ENCODE measurements around the gene MACO1.
"Not testable (repeated sequence)": the region's sequence is repeated elsewhere in the genome, so short reads cannot be mapped to it uniquely, and the experiment has no call there.

Gene MACO1

DNA sequence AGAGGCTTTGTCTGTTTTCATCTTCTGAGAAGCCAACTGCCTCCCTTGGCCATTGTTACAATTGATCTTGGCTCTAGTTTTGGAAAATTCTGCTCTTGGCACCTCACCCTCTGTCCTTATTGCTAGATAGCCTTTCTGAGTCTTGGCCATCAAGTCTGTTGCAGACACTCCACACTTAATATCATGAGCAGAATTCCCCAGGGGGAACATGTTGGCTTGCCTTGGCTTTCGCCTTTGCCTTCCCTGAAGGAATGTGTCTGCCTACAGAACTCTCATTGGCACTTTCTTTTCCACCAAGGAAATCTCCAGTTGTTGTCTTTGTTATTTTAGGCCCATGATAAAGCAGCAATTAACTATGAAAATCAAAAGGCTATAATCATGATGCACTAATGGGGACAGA lies 70.0 kb downstream of the MACO1 start:
- DNase-seq, result no peak

DNA sequence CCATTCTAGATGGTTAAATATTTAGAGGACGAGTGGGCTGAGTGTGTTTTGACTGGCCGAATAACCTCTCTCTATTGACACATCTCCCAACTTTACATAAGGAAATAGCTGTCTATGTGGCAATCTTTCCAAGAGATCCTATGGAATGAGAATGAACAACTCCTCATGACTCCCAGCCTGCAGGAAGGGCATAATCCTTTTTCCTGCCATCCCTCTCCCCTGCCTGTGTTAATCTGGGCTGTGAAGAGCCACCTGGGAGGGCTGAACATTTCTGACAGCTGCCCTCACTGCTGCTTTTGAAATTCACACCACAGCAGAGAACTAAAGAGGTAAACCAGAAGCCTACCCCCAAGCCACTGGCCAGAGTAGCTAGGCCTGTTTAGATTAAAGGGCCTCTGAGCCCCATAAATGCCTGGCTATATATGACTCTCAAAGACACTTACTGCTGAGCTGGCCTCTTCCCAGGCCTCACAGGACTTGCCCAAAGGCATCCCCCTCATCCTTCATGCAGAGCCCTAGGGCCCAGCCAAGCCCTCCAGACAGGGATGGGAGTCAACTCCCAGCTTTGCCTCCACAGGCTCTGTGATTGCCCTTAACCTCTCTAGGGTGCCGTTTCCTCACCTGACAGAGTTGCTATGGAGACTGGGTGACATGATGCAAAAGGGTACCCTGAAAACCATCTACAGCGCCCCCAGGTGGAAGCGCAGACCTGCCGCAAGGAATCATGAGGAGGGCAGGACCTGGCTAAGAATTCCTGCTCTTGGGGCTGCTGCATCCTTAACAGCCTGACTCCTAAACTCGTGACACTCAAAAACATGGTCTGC lies 70.8 kb downstream of the MACO1 start:
- no peak for DNase-seq

DNA sequence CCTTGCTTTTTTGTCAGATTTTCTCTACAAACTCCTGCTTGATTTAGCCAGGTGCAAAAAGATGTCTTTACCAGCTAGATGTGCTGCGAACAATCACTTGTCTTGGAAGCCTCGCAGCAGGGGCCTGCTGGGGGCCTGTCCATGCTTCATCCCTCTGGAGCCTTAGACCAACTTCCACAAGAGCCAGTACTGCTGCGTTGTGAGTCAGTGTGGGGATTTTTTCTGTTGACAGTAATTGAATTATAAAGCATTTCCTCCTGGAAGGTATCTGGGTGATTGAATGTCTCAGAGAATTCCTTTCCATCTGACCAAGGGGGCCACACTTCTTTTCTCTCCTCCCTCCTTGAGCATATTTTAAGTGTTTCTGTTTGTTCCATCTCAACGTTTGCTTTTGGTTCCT lies 72.3 kb downstream of the MACO1 start:
- no peak for DNase-seq

DNA sequence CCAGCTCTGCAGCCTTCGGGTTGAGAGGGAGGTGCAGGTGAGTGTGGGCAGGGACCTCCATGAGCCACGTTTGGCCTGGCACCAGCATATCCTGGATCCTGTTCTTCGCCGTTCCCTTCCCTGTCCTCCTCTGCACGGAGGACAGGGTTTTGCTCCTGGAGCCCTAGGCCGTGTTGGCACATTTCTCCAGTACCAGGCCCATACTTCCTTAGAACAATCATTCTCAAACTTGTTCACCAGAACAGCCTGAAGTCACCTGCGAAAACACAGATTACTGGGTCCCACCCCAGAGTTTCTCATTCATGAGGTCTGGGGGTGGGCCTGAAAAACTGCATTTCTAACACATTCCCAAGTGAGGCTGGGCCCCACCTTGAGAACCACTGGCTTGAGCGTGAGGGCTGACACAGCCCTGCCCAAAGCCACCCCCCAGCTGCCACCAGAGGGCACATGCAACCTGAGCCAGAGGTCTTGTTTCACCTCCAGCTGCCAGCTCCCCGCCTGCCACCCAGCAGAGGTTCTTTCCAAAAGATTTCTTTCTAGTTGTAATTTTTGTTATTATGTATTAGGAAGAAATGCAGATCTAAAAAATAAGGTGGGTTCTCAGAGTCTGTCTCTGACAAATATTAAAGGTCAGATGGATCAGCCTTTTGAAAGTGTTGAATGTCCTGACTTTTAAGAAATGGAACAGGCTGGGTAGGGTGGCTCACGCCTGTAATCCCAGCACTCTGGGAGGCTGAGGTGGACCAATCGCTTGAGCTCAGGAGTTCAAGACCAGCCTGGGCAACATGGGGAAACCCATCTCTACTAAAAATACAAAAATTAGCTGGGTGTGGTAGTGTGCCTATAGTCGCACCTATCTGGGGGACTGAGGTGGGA lies 73.1 kb downstream of the MACO1 start:
- no peak for DNase-seq

DNA sequence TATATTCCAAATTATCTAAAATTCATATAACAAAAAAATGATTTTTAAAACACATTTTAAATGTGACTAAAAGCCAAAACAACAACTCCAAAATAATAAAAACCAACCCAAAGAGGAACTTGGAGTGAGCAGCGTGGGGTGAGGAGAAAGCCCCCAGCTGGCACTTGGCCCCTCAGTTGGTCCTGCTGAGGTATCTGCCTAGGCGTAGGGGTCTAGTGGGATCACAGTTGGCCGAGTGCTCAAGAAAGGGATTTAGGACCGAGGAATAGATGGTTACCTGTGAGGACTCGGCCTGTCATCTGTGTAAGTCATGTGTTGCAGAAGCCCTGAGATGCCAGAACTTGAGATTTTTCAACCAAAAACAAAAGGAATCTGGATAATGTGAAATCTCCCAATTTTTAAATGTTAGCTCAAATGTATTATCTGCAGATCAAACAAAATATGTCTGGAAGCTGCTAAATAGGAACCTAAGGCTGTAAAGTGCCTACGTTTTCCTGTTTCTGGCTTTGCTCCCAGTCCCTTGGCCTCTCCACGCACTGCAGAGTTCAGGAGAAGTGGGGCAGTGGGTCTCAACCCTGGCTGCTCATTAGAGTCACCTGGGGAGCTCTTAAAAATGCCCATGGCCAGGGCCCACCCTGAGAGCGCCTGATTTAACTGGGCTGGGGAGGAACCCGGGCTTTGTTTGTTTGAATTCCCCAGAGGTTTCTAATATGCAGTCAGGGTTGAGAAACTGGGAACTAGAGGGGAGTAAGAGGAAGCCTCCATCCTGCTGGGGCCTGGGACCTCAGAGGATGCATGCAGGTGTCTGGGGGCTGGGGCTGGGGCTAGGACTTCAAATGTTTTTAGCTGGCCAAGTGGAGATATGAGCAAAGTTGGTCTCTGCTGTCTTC lies 74.3 kb downstream of the MACO1 start:
- DNase-seq, result no peak

DNA sequence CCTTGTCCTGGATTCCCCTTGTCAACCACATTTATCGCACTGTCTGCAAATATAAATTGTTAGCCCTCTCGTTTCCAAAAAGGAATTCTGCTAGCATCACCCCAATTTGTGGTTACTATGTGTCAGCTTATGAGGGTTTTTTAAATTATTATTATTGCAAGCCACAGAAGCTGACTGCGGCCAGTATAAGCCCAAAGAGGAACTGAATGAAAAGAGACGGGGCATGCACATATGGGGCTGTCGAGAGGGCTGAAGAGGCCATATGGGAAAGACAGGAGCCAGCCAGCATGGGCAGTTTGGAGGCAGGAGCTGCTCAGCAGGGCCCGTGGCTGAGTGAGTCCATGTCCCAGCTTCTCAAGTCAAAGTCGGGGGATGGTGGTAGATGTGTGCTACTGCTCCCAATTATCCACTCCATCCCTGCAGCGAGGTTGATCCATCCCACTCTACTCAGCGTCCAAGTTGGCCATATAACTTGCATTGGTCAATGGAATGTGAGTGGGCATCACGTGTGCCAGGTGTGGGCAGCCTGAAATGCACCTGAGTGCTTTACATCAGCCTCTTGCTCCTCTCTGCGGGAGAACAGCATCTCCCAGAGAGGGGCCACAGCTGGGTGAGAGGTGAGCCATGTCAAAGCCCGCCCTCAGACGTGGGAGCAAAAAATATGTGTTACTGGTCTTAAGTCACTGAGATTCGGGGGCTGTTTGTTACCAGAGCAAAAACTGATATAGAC lies 75.1 kb downstream of the MACO1 start:
- DNase-seq, result no peak

DNA sequence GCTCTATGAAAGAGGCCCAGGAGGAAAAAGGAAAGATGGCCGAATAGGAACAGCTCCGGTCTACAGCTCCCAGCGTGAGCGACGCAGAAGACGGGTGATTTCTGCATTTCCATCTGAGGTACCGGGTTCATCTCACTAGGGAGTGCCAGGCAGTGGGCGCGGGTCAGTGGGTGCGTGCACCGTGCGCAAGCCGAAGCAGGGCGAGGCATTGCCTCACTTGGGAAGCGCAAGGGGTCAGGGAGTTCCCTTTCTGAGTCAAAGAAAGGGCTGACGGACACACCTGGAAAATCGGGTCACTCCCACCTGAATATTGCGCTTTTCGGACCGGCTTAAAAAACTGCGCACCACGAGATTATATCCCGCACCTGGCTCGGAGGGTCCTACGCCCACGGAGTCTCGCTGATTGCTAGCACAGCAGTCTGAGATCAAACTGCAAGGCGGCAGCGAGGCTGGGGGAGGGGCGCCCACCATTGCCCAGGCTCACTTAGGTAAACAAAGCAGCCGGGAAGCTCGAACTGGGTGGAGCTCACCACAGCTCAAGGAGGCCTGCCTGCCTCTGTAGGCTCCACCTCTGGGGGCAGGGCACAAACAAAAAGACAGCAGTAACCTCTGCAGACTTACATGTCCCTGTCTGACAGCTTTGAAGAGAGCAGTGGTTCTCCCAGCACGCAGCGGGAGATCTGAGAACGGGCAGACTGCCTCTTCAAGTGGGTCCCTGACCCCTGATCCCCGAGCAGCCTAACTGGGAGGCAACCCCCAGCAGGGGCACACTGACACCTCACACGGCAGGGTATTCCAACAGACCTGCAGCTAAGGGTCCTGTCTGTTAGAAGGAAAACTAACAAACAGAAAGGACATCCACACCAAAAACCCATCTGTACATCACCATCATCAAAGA lies 76.1 kb downstream of the MACO1 start:
- DNase-seq, result not testable (repeated sequence)

DNA sequence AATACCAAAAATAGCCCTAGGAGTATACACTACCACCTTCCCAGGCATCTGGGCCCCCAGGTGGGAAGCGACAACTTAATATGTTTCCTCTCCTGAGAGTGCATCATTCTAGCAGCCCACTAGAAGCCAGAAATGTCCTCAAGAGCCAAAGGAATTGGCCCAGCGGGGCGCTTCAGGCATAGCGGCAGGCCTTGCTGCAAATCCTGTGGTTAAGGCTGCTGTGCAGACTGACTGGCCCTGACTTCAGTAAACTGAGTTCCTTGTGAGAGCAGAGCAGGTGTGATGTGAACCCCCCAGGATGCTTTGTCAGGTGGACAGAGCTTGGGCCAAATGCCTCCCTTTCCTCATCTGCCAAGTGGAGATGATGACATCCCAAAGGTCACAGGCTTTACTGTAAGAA lies 83.0 kb downstream of the MACO1 start:
- no peak for DNase-seq

DNA sequence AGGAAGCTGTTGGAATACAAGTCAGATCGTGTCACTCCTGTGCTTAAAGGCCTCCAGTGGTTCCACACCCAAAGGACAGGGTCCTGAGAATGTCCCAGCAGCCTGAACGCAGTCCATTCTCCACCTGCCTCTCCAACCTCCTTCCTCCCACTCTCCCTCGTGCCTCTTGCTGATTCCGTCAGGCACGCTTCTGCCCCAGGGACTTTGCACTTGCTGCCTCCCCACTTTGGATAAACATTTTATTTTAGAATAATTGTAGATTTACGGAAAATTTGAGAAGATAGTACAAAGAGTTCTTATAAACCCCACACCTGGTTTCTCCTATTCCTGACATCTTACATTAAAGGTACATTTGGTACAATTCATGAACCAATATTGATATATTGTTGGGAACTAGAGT lies 84.3 kb downstream of the MACO1 start:
- DNase-seq, result no peak

DNA sequence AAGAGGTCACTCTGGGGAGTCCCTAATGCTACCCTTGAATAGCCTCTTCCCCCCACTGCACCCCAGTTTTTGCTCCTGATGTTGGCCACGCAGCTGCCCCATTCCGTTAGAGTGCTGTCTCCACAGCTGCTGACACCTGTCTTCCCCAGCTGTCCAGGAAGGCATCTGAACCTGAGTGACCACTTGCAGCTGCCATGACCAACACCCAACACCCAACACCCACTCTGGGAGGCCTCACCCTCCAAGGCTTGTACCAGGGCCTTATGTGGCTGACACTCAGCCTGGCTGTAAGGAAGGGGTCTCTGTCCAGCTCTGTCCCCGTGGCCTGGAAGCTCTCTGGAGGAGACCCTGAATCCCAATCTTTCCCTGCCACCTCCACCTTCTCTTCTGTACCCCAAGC lies 86.0 kb downstream of the MACO1 start:
- DNase-seq, result no peak

DNA sequence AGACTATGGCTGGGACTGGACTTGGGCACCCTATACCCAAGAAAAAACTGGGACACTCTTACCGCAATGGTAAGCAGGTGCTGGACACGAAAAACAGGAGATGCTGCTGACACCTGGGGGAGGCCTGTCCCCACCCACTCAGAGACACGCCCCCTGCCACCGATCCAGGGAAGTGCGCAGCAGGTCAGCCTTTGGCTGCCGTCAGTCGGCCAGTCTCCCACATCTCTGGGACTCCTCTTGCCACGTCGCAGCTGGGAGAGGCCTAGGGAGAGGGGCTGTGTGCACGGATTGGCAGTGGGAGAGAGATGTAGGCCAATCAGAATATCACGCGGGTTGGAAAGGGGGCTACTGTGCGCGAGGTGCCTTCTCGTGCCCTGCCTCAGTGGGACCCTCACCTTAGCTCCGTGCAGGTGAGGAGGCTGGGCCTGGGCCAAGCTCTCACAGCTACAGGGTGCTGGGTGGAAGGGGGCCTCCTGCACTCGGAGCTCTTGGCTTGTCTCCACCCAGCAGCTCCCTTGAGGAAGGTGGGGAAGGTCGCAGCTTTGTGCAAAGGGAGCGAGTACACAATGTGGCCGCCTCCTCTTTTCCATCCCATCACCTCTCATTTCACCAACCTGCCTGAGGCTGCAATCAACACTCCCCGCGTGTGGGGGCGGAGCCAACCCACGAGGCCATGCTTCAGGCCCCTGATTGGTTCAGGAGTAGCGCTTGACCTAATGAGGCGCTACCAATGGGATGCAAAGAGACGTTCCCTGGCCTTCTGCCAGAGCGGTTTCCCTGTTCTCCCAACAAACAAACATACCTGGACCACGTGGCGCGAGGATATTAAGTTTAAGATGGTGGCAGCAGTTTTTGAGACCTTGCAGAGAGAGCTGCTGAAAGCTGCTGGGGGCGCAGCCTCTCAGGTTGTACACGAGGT lies 87.0 kb downstream of the MACO1 start:
- DNase-seq, result no peak

DNA sequence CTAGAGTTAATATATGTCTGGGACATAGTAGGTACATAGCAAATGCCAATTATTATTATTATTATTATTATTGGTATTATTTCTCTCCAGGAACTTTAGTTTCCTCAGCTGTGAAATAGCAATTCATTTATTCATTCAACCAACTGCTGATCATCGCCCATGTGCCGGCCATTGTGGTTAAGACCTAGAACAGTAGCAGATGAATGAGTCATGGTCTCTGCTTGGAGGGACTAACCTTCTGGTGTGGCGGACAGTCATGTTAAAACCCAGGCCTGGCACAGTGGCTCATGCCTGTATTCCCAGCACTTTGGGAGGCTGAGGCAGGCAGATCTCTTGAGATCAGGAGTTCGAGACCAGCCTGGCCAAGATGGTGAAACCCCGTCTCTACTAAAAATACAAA lies 88.9 kb downstream of the MACO1 start:
- DNase-seq, result no peak

DNA sequence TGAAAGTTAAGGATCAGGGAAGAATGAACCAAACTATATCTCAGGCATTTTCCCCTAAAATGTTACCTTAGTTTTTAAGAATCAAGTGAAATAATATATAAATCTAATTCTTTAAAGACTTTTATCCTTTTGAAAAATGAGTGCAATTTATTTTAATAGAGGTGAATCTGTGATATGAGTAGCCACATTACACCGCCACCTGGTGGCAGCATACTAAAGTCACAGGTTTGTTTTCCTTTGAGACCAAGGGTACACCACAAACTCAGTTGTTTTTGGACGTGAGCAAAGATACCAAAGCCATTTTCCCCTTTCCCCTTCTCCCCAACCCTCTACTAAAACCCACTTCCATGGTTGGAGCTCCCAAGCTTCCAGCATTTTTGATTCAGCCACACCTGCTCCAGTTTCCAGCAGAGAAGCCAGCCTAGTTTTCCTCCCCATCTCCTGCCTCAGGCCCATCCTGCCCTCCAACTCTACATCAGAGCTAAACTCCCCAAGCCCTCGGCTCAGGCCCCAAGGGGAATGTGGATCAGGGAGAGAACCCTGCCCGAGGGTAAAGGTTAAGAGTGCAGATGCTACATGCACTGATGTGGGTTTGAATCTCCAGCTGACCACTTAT lies 89.9 kb downstream of the MACO1 start:
- peak; percentile 33 for DNase-seq

DNA sequence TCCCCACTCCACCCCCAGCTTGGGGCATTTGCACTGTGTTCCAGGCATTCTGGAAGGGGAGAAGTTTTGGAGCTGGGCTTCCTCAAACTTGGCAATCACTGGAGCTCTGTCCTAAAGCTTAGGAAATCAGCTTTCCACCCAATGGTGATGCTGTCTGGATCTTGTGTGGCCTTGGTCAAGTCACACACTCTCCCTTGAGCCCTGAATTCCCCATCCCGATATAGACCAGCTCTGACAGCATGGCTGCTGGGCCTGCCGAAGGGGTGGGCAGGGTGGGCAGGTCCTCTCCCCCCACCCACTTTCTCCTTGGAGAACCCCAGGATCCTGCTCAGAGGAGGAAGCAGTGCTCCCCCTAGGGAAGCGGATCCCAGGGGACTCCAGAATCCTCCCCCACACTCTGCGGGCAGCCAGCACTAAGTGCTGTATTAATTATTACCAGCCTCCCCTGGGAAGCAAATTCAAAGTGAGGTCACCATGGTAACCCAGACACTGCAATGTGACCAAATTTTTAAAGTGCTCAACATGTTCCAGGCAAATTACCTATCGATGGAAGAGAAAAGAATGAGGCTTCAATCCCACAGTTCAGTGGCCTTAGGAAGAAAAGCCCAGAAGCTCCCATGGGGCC lies 91.4 kb downstream of the MACO1 start:
- no peak for DNase-seq

DNA sequence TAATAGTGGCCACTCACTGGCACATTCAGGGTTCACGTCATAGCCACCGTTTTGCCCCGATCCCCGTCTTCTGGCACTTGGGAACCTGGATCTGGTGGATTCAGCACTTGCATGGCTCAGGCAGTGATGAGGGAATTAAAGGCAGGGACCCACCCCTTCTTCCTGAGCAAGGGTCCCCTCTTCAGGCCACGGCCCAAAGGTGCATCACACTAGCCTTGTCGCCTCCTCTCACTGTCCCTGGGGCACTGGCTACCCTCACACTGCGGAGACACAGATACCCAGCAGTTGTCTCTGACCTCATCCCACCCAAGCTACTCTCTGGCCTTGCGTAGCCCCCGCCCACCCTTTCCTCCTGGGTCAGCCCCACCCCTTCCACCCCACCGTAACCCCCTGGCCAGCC lies 92.8 kb downstream of the MACO1 start:
- DNase-seq, result no peak

DNA sequence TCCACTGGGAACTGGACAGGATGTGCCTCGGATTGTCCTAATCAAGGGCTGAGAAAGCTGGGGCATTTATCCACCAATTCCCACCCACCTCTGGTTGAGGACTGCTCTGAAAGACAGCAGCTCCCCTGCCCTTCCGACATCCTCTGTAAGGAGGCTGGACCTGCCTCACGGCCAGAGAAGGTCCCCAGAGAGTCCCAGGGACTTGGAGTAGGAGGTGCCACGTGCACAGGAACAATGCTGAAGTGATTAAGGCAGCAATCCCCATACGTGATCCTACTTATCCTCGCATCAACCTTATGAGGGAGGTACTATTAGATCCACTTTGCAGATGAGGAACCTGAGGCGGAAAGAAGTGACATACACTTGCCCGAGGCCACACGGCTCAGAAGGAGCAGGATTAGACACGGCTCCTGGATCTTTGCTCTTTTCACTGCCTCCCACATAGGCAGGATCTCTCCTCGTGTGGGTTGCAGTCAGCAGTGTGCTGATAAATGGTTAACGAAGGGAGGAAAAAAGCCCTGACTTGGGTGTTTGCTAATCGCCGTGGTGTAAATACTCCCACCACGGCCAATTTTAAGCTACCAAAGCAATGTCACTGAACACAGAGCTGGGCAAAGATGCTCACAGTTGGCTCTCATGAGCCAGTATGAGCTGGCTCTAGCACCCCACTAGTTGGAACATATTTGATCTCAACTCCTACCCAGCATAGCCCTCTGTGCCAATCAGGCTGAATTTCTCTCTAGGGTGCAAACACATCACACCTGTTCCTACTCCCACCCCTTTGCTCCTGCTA lies 94.1 kb downstream of the MACO1 start:
- DNase-seq, result no peak

DNA sequence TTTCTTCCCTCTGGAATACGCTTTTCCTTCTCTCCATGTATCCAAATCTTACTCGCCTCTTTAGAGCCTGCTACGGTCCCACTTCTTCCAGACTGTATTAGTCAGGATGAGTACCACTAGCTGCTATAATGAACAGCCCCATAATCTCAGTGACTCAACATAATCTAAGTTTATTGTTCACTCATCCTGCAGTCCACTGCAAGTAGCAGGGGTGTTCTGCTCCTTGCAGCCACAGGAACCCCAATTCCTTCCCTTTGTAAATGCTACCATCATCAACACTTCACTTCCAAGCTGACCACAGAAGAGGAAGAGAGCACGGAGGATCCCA lies 94.6 kb downstream of the MACO1 start:
- DNase-seq, result no peak

DNA sequence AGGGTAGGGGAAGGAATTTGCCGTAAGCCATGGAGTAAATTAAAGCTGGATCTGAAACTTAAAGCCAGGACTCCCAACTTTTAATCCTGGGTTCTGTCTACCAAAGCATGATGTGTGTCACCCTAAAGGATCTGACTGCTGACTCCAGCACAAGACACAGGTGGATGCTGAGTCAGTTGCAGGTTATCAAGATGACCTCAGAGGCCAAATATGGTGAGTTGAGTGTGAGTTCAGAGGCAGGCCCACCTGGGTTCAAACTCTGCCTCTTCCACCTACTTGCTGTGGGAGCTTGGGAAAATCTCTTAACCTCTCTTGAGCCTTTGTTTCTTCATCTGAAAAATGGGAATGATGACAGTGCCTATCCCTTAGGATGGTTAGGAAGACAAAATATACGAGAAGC lies 96.1 kb downstream of the MACO1 start:
- DNase-seq, result no peak
